LNCaP clone FGC (cell line): ENCODE results near the gene SRBD1.

ENCODE experiments used
- DNase-seq: peaks from one replicate; pipeline ENCODE4 v3.0.0-alpha.2; 2011; ENCODE audit warnings: low read depth
- H3K4me3 ChIP-seq: 2 replicates; pipeline ENCODE4 v1.5.1; 2011; ENCODE audit warnings: mild to moderate bottlenecking, low read depth, low read length, control low read depth
- TF ChIP-seq, protein P1 (sequence below): IDR thresholded peaks from 2 replicates; pipeline ENCODE4 v1.5.1; 2012; ENCODE audit warnings: mild to moderate bottlenecking; ENCODE audit not compliant: control insufficient read depth, insufficient read depth; ENCODE audit errors: extremely low read depth

SRBD1 gene

DNA sequence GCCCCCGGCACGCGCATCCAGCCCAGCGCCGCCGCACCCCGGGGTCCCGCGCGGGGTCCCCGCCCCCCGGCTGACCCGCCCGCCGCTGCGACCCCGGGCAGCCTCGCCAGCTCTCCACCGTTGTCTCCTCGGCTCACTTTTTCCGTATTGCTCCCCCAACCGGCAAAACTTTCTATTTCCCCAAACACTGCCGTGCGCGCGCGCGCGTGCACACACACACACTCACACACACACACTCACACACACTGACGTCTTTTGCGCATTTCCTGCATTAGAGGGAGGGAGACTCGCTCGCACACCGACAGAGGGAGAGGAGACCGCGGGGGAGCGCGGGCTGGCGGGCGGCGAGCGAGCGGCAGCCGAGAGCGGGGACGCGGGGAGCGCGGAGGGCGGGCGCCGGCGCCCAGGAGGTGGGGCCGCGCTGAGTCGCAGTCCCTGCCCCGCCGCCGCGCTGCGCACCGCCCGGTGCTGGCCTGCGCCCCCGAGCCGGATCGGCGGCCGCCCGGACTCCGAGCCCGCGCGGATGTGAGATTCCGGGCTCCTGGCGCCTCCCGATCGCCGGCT lies 39.9 kb upstream of the SRBD1 start:
- H3K4me3 ChIP-seq = peak overlapping the region; percentile 60
- peak; percentile 52 for DNase-seq
- TF ChIP-seq, protein P1, sequence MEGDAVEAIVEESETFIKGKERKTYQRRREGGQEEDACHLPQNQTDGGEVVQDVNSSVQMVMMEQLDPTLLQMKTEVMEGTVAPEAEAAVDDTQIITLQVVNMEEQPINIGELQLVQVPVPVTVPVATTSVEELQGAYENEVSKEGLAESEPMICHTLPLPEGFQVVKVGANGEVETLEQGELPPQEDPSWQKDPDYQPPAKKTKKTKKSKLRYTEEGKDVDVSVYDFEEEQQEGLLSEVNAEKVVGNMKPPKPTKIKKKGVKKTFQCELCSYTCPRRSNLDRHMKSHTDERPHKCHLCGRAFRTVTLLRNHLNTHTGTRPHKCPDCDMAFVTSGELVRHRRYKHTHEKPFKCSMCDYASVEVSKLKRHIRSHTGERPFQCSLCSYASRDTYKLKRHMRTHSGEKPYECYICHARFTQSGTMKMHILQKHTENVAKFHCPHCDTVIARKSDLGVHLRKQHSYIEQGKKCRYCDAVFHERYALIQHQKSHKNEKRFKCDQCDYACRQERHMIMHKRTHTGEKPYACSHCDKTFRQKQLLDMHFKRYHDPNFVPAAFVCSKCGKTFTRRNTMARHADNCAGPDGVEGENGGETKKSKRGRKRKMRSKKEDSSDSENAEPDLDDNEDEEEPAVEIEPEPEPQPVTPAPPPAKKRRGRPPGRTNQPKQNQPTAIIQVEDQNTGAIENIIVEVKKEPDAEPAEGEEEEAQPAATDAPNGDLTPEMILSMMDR = peak; percentile 27; the same call in 1 of the 2 replicates

DNA sequence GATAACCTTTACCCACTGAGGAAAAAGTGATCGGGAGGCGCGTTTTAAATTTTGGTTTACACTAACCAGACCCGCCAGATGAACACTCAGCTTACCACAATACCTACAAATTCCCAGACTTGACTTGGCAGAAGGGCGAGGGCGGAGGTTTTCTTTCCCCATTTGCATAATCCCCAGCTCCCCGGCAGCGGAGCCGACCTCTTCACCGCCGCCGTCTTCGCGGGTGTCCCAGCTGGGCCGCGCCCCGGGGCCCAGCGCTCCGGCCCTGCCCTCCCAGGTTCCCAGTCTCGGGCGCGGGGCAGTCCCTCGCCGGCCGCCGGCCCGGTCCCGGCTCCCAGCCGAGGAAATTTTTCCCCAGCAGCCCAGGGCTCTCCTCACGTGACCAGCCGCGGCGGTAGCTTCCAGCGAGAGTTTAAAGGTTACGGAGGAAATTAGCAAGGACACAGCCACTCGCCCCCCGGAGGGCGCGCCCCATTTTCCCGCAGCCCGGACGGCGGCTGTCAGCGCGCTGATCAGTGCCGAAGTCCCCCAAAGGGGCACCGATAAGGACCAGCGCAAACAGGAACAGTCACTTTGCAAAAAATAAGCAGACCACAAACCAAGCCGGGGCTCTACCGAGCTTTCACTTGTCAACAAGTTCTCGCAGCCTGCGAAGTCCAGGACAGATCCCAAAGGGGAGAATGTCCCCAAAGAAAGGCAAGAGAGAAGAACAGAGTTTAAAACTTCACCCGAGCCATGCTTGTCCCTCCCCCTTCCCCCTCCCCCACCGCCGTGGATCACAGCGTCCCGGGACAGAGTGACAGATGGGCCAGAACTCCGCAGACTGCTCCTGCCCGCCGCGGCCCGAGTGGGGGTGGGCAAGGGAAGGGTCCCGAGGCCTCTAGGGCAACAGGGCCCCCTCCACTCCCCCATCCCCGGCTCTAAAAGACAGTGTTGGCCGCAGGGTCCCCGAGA lies 39.1 kb upstream of the SRBD1 start:
- TF ChIP-seq, protein P1 = no peak
- peak overlapping the region; percentile 60 for H3K4me3 ChIP-seq
- DNase-seq = no peak

DNA sequence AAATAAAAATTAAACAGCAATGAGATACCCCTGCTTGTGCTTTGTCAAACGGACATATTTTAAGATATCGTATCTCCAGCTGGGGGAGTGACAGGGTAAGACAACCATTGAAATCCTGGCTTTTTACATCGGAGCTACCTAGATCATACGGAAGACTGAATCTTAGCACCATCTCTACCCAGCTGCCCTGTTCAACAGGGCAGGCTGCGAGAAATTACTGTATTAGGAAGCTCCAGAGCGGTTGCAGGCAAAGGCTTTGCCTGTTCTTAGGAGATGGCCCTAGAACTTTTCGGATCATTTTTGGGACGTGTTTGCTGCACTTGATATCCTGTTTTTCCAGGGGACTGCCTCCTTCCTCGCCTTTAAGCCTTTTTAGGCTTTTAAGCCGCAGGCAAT lies 38.4 kb upstream of the SRBD1 start:
- TF ChIP-seq, protein P1 = no peak
- peak overlapping the region; percentile 60 for H3K4me3 ChIP-seq
- DNase-seq = no peak

DNA sequence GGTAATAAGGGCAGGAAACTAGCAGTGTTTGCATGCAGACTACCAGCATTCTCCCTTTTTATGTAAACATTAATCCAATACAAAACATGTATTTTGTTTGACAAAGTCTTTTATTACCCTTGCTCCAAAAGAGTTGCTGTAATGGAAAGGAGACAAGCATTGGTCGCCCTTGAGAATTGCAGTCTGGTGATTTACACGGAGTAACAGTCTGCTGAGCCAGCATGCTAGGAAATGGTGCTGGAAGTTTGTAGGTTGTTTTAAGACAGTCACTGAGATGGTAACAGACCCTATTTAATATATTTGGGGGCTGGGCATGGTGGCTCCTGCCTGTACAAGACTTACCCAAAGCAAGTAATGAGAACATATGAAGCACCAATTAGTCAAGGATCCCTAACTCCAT lies 37.6 kb upstream of the SRBD1 start:
- no peak overlapping the region for H3K4me3 ChIP-seq
- TF ChIP-seq, protein P1 = no peak
- DNase-seq = no peak

DNA sequence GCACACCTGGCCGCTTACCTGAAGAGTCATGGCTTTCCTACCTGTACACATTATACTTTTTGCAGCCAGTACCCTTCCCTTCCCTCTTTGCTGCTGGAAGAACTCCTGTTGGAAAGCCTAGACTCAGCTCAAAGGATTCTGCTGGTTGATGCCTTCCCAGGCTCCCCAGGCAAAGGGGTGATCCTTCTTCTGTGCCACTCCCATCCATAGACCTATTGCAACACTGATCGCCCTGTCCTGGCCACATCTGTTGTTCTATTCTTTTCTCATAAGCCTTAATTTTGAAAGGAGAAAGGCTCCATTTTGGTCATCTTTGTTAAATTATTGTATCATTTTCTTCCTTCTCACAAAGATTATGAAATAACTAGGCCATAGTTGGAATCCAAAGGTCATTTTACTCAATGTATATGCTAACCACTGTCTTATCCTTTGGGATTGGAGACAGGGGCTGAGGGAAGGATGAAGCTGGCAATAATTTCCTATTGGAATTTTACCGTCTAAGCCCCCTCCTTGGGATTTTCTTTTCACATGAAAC lies 37.0 kb upstream of the SRBD1 start:
- TF ChIP-seq, protein P1 = no peak

DNA sequence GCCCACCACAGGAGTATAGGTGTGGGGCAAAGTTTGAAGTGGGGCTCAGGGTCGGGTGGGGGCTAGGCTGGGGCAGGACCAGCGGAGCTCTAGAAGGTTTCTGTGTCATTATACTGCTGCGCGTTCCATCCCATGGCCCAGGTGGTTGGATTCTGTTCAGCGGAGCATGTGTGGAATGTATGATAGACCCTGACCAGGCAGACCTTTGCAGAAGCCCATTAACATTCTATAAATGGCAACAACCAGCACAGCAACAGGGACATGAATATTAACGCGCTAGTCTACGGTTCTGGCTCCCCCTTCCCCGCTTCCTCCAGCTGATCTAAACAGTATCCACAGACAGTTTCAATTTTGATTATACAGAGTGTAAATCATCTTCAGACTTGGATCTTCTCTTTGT lies 36.3 kb upstream of the SRBD1 start:
- TF ChIP-seq, protein P1 = no peak
- H3K4me3 ChIP-seq = no peak overlapping the region
- no peak for DNase-seq

More for the DNA sequence above, 37.0 kb upstream of the SRBD1 start:
- no peak overlapping the region for H3K4me3 ChIP-seq
- no peak for DNase-seq

DNA sequence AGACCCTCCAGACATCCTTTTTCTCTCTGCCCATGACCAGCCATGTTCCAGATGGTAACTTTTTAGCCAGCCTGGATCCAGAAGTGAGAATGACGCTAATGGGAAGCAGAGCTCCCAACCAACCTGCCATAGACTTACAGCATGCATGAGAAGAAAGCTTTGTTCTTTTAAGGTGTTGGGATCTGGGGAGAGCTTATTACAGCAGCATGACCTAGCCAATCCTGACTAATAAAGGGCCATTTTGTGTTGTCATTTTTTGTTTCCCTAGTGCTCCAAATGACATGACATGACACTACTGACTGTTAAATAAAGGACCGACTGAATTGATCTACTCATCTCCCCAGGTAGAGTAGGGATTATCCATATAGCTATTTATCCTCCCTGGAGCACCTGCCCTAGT lies 35.2 kb upstream of the SRBD1 start:
- DNase-seq = no peak

More for the DNA sequence above, 35.2 kb upstream of the SRBD1 start:
- no peak overlapping the region for H3K4me3 ChIP-seq
- TF ChIP-seq, protein P1 = no peak
